ENCODE data around the gene COPS7A.
A peak's percentile ranks its signal among the peaks of the same experiment; 100 is the strongest.
"Not testable (repeated sequence)": the region's sequence is repeated elsewhere in the genome, so short reads cannot be mapped to it uniquely, and the experiment has no call there.

The COPS7A gene

DNA sequence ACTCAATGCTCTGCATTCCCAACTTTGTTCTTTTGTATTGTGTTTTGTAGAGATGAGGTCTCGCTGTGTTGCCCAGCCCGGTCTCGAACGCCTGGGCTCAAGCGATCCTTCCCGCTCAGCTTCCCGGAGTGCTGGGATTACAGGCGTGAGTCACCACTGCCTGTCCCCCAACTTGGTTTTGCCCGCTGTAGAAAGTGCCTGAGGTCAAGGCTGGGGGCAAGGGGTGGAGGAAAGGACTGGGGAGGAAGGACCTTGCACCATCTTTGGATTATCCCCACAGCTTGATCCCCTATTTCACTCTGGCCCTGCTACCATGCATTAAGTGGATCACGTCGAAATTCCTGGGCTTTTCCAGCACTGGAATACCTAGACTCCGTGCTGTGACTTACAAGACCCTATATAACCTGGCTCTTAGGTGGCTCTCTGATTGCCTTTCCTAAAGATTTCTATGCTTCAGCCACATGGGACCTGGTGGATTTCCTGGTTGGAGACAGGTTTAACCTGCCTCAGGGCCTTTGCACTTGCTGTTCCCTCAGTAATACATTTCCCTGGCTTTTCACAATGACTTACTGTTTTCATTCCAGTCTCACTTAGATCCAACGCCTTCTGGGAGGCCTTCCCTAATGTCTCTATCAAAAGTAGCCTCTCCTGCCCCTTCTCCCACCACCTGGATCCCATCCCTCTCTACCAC lies 22.6 kb upstream of the COPS7A start:
- DNase-seq (ENCODE audit: low spot score): no peak

DNA sequence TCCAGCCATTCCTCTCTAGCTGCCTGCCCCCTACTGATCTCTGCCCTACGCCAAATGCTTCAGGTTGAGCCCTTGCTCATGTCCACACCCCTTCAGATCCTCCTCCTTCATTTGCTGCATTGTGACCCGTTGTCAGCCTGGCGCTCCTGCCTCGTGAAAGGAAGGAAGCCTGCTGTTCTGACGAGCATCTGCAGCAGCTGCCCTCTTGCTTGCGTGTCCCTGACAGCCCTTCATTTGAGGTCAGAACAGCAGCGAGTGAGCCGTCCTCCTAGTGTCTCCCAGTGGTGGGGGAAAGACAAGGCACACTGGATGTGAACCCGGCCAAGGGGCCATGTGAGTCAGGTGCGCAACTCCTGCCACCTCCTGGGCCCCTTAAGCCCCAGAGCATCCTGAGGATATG lies 20.2 kb upstream of the COPS7A start:
- no peak for DNase-seq (ENCODE audit: low spot score)

DNA sequence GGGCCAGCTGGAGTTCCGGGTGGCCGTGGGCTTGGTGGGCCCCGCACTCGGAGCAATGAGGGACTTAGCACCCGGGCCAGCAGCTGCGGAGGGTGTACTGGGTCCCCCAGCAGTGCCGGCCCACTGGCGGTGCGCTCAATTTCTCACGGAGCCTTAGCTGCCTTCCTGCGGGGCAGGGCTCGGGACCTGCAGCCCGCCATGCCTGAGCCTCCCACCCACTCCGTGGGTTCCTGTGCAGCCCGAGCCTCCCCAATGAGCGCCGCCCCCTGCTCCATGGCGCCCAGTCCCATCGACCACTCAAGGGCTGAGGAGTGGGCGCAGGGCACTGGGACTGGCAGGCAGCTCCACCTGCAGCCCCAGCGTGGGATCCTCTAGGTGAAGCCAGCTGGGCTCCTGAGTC lies 15.5 kb upstream of the COPS7A start:
- DNase-seq (ENCODE audit: low spot score): not testable (repeated sequence)

DNA sequence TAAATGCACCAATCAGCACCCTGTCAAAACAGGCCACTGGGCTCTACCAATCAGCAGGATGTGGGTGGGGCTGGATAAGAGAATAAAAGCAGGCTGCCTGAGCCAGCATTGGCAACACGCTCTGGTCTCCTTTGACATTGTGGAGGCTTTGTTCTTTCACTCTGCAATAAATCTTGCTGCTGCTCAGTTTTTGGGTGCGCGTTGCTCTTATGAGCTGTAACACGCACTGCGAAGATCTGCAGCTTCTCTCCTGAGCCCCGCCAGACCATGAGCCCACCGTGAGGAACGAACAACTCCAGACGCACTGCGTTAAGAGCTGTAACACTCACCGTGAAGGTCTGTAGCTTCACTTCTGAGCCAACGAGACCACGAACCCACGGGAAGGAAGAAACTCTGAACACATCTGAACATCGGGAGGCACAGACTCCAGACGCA lies 14.9 kb upstream of the COPS7A start:
- no peak for DNase-seq (ENCODE audit: low spot score)

GRCh38 chr12:6716031-6716873 lies 7.6 kb upstream of the COPS7A start:
- DNase-seq (ENCODE audit: low spot score): not testable (repeated sequence)

GRCh38 chr12:6716874-6717437 lies 6.9 kb upstream of the COPS7A start:
- DNase-seq (ENCODE audit: low spot score): no peak

DNA sequence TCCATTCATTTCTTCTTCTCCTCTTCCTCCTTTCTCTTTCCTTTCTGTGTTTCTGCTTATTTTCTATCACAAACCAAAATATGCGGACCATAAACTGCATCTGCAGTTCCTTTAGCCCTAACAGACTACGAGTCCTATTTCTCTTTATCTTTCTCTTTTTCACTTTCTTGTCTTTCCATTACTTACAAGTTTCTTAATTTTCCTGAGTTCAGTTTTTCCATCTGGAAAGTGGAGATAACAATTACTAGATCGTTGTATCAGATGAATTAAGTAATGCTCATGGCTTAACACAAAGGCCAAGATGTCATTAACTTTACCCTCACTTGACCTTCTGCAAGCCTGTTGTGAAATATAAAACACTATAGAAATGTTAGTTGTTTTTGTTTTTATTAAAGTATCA lies 983 bp upstream of the COPS7A start:
- no peak for DNase-seq (ENCODE audit: low spot score)

GRCh38 chr12:6724409-6724797 lies 557 bp downstream of the COPS7A start:
- DNase-seq (ENCODE audit: low spot score): no peak

DNA sequence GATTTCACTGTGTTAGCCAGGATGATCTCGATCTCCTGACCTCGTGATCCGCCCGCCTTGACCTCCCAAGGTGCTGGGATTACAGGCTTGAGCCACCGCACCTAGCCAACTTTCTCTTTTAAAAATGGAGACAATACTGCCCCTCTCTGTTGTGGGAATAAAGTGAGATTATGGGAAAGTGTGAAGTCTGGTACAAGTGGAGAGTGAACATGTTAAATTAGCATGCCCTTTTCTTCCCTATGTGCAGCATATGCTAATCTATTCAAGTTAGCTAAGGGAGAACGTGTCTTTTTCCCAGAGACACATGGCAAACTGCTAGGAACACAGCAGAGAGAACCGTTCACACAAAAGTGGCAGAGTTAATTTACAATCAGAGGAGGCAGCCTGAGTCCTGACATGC lies 1.5 kb downstream of the COPS7A start:
- DNase-seq (ENCODE audit: low spot score): no peak

- DNase-seq (ENCODE audit: low spot score): no peak
These were observed 5.3 kb downstream of the COPS7A start for GRCh38 chr12:6729186-6729585.

GRCh38 chr12:6730169-6730568 lies 6.3 kb downstream of the COPS7A start:
- DNase-seq (ENCODE audit: low spot score): no peak

GRCh38 chr12:6734506-6735387 lies 10.9 kb downstream of the COPS7A start:
- DNase-seq (ENCODE audit: low spot score): no peak

GRCh38 chr12:6735448-6736191 lies 11.8 kb downstream of the COPS7A start:
- peak; percentile 73 for DNase-seq (ENCODE audit: low spot score)

GRCh38 chr12:6736754-6737153 lies 12.9 kb downstream of the COPS7A start:
- DNase-seq (ENCODE audit: low spot score): no peak

DNA sequence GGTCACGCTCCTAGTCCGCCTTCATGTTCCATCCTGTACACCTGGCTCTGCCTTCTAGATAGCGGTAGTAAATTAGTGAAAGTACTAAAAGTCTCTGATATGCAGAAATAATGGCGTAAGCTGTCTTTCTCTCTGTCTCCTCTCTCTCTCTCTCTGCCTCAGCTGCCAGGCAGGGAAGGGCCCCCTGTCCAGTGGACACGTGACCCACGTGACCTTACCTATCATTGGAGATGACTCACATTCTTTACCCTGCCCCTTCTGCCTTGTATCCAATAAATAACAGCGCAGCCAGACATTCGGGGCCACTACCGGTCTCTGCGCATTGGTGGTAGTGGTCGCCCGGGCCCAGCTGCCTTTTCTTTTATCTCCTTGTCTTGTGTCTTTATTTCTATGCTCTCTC lies 18.2 kb downstream of the COPS7A start:
- not testable (repeated sequence) for DNase-seq (ENCODE audit: low spot score)

- DNase-seq (ENCODE audit: low spot score): no peak
These were observed 19.0 kb downstream of the COPS7A start for GRCh38 chr12:6742834-6743233.

DNA sequence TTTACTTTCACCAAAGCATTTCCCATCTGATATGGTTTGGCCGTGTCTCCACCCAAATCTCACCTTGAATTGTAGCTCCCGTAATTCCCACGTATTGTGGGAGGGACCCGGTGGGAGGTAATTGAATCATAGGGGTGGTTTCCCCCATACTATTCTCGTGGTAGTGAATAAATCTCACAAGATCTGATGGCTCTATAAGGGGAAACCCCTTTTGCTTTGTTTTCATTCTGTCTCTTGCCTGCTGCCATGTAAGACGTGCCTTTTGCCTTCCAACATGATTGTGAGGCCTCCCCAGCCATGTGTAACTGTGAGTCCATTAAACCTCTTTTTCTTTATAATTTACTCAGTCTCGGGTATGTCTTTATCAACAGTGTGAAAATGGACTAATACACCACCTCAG lies 19.5 kb downstream of the COPS7A start:
- not testable (repeated sequence) for DNase-seq (ENCODE audit: low spot score)

GRCh38 chr12:6745741-6746525 lies 22.1 kb downstream of the COPS7A start:
- no peak for DNase-seq (ENCODE audit: low spot score)

DNA sequence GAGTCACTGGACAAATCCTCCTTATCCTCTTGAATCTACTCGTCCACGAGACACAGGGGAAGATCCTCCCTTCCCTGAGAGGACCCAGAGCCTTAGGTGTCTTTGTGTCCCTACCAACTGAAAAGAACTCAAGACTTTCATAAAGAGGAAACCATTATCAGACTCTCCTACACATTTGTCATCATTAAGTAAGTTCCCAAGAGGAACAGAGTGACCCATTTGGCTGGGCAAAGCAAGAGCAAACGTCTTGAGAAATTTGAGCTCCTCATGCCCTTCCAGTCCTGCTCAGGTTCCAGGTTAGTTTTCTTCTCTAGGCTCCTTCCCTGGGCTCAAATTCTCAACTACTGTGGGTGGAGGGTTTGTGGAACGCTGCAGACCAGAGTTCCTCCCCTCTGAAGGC lies 23.4 kb downstream of the COPS7A start:
- no peak for DNase-seq (ENCODE audit: low spot score)

DNA sequence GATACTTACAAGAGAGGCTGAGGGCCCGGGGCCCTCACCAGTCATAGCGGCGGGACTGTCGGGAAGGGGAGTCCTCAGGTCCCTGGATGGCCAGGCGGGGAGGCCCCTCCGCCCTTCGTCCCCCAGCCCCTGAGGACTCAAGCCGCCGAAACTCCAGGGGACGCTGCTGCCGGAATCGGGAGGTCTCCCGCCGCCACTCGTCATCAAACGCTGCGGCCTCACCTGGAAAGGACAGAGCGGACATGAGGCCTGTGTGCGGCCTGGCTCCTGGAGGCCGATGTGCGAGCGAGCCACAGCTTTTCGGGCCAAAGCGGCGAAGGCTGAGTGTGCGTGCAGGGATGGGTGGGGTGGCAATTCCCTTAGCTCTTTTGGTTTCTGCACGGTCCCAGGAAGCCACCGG lies 24.9 kb downstream of the COPS7A start:
- no peak for DNase-seq (ENCODE audit: low spot score)

DNA sequence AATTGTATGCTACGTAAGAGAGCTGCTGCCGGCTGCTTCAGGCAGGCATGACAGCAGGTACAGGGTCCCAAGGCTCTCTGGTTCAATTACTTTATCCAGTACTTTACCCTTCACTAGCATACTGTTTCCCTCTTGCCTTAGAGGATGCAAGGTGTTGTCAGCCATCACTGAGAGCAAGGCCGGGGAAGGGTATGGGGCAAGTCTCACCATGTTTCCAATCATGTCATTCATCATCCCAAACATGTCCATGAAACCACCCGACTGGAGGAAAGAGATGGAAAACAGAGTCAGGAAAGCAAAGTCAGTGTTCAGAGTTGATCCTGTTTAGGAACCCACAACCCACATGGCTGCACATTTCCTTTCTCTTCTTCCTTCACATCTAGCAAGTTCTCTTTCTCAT lies 26.7 kb downstream of the COPS7A start:
- no peak for DNase-seq (ENCODE audit: low spot score)
